GM23338 (cell line): Measurements from ENCODE around the gene LYPD5. TPM values are rescaled to one million over a fixed set of nuclear protein-coding genes. Genes with fewer than 3 reads are reported as not detected.

Experiments used
- ATAC-seq: fragments of 200-7000 bp; cut with Tn5 transposase; 3 replicates; pipeline ENCODE4 v1.9.1; 2020
- DNase-seq: peaks from one replicate; pipeline ENCODE4 v3.0.0-alpha.2; 2015; ENCODE audit warnings: low spot score
- H2AFZ ChIP-seq: fragments of 200-600 bp; sonication (generic); 2 replicates; pipeline ENCODE4 v1.8.0; 2016; ENCODE audit warnings: antibody characterized with exemption, mild to moderate bottlenecking, moderate library complexity
- H3F3A ChIP-seq: fragments of 200-600 bp; sonication (generic); replicated peaks from 2 replicates; pipeline ENCODE4 v1.8.0; 2017; ENCODE audit warnings: antibody characterized with exemption, mixed run types, low read depth
- H3K27ac ChIP-seq: fragments of 200-600 bp; sonication (generic); 2 replicates; pipeline ENCODE4 v1.6.1; 2016; ENCODE audit warnings: low read depth
- H3K27me3 ChIP-seq: fragments of 200-600 bp; sonication (generic); 2 replicates; pipeline ENCODE4 v1.8.0; 2016; ENCODE audit warnings: mild to moderate bottlenecking, mixed run types, moderate library complexity; ENCODE audit not compliant: insufficient read depth
- H3K36me3 ChIP-seq: fragments of 200-600 bp; sonication (generic); 2 replicates; pipeline ENCODE4 v1.8.0; 2016; ENCODE audit warnings: mild to moderate bottlenecking; ENCODE audit not compliant: insufficient read depth
- H3K4me1 ChIP-seq: fragments of 200-600 bp; sonication (generic); 2 replicates; pipeline ENCODE4 v1.8.0; 2016; ENCODE audit warnings: mild to moderate bottlenecking, moderate library complexity; ENCODE audit not compliant: insufficient read depth
- H3K4me2 ChIP-seq: fragments of 200-600 bp; sonication (generic); 2 replicates; pipeline ENCODE4 v1.7.1; 2017; ENCODE audit warnings: mixed run types
- H3K4me3 ChIP-seq: fragments of 200-600 bp; sonication (generic); 2 replicates; pipeline ENCODE4 v1.6.1; 2016; ENCODE audit warnings: mixed run types
- H3K79me2 ChIP-seq: fragments of 200-600 bp; sonication (generic); replicated peaks from 2 replicates; pipeline ENCODE4 v1.8.0; 2017; ENCODE audit warnings: mild to moderate bottlenecking; ENCODE audit not compliant: insufficient read depth
- H3K9me2 ChIP-seq: fragments of 200-600 bp; sonication (generic); 2 replicates; pipeline ENCODE4 v1.8.0; 2017; ENCODE audit not compliant: insufficient read depth
- H4K20me1 ChIP-seq: fragments of 200-600 bp; sonication (generic); replicated peaks from 2 replicates; pipeline ENCODE4 v1.8.0; 2017; ENCODE audit warnings: mild to moderate bottlenecking; ENCODE audit not compliant: insufficient read depth
- H3K27ac Mint-ChIP-seq: 2 replicates; pipeline ENCODE4 v1.8.0; 2020; ENCODE audit warnings: inconsistent platforms, mild to moderate bottlenecking, moderate library complexity, mixed read lengths
- H3K27me3 Mint-ChIP-seq: 3 replicates; pipeline ENCODE4 v1.8.0; 2022; ENCODE audit warnings: low read depth, mild to moderate bottlenecking, moderate library complexity, mixed read lengths, inconsistent platforms; ENCODE audit not compliant: insufficient read depth, poor library complexity
- H3K36me3 Mint-ChIP-seq: 3 replicates; pipeline ENCODE4 v1.8.0; 2021; ENCODE audit warnings: low read depth, mild to moderate bottlenecking, inconsistent platforms, moderate library complexity, mixed read lengths
- H3K4me1 Mint-ChIP-seq: 3 replicates; pipeline ENCODE4 v1.8.0; 2020; ENCODE audit warnings: mild to moderate bottlenecking, inconsistent platforms, mixed read lengths
- H3K4me3 Mint-ChIP-seq: 3 replicates; pipeline ENCODE4 v1.8.0; 2021; ENCODE audit warnings: moderate library complexity, mild to moderate bottlenecking, inconsistent platforms, mixed read lengths
- H3K9me3 Mint-ChIP-seq: 3 replicates; pipeline ENCODE4 v1.8.0; 2020; ENCODE audit warnings: moderate library complexity, mild to moderate bottlenecking, inconsistent platforms, mixed read lengths
- CREB1 ChIP-seq: fragments of 250-450 bp; sonication (Bioruptor Pico); IDR thresholded peaks from 2 replicates; pipeline ENCODE4 v1.5.0; 2020; ENCODE audit warnings: low read depth, mild to moderate bottlenecking, moderate library complexity
- EZH2 ChIP-seq: fragments of 200-600 bp; sonication (generic); IDR thresholded peaks from one replicate; pipeline ENCODE4 v1.8.0; 2017; ENCODE audit warnings: antibody characterized with exemption, mild to moderate bottlenecking, low read depth; ENCODE audit not compliant: unreplicated experiment
- EZH2phosphoT487 ChIP-seq: fragments of 200-600 bp; sonication (generic); IDR thresholded peaks from one replicate; pipeline ENCODE4 v1.8.1; 2018; ENCODE audit warnings: antibody characterized with exemption; ENCODE audit not compliant: unreplicated experiment
- JUNB ChIP-seq: IDR thresholded peaks from one replicate; pipeline ENCODE4 v1.6.1; 2016; ENCODE audit warnings: antibody characterized with exemption; ENCODE audit not compliant: unreplicated experiment
- NANOG ChIP-seq: IDR thresholded peaks from 2 replicates; pipeline ENCODE4 v1.6.1; 2016; ENCODE audit warnings: antibody characterized with exemption, borderline replicate concordance
- POLR2AphosphoS5 ChIP-seq: IDR thresholded peaks from 2 replicates; pipeline ENCODE4 v1.6.1; 2016; ENCODE audit warnings: antibody characterized with exemption, low read depth
- STAT1 ChIP-seq: IDR thresholded peaks from one replicate; pipeline ENCODE4 v1.6.1; 2016; ENCODE audit warnings: antibody characterized with exemption; ENCODE audit not compliant: unreplicated experiment
- ZNF114 ChIP-seq: fragments of 250-450 bp; sonication (Bioruptor Pico); IDR thresholded peaks from 2 replicates; pipeline ENCODE4 v1.5.0; 2020; ENCODE audit warnings: mild to moderate bottlenecking, moderate library complexity
- ZNF331 ChIP-seq: fragments of 250-450 bp; sonication (Bioruptor Pico); IDR thresholded peaks from 2 replicates; pipeline ENCODE4 v1.5.0; 2020; ENCODE audit warnings: low read depth, mild to moderate bottlenecking, moderate library complexity
- polyA plus RNA-seq: library from polyadenylated mRNA; unstranded; fragments of >200 nt; fragmentation: Nextera tagmentation; extraction: Ambion mirVana; gene quantifications from 2 replicates; pipeline ENCODE4 v1.2.1, GENCODE V29; 2016
- total RNA-seq: library from RNA; depleted of rRNA; stranded (reverse); fragments of >200 nt; shearing (Covaris generic); gene quantifications from 2 replicates; pipeline ENCODE4 v1.2.3, GENCODE V29; 2014
- TF ChIP-seq, protein P1 (sequence below), 2 experiments: fragments of 200-600 bp in 1 of 2; sonication (generic) in 1 of 2; conservative IDR thresholded peaks; 2 replicates each; pipeline versions ENCODE4 v1.5.1 to v1.6.1; 2016 to 2017; ENCODE audit warnings: antibody characterized with exemption in 2 of 2, low read depth in 2 of 2, mild to moderate bottlenecking in 2 of 2, moderate library complexity in 1 of 2
- TF ChIP-seq, protein P2 (sequence below): IDR thresholded peaks from 2 replicates; pipeline ENCODE4 v1.6.1; 2016; ENCODE audit warnings: antibody characterized with exemption
- TF ChIP-seq, protein P3 (sequence below): fragments of 250-450 bp; sonication (Bioruptor Pico); IDR thresholded peaks from 2 replicates; pipeline ENCODE4 v1.5.0; 2020; ENCODE audit warnings: mild to moderate bottlenecking, moderate library complexity
- TF ChIP-seq, protein P4 (sequence below): IDR thresholded peaks from one replicate; pipeline ENCODE4 v1.6.1; 2018; ENCODE audit warnings: antibody characterized with exemption; ENCODE audit not compliant: unreplicated experiment

LYPD5 gene
- total and polyA plus RNA-seq, 2 experiments from 2014 or later = 1.1 to 1.5 TPM

DNA sequence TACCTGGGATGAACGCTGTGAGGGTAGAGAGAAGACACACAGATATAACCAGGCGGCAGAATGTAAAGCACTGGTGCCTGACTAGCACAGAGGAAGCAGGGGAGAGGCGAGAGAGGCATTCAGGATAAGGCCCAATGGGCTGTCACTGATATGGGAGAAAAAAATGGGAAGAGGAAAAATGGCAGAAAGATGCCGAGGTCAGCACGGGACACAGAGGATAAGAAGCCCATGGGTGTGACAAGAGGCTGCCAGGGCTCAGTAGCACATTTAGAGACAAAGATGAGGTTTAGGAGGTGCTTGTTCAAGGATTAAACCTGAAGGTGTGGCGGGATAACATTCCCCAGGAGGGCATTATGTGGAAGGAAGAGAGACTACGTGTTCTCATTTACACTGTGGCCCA is 53.1 kb downstream of the LYPD5 start:
- H3K4me3 Mint-ChIP-seq = no peak overlapping the region
- Histone ChIP-seq H3K79me2 (peaks cover 19% of the 10 kb centered on the region), H4K20me1 (no peaks in the 10 kb centered on the region; the same call in 1 of the 2 replicates), H3K4me2 (no peak overlapping the region), H3K27ac (no peak overlapping the region), H2AFZ (no peak overlapping the region), H3K9me2 (no peaks in the 10 kb centered on the region), H3K27me3 (no peaks in the 10 kb centered on the region), H3F3A (0 out of 2 replicates have a peak, but pooled peaks cover 3% of the 10 kb centered on the region), H3K4me1 (peaks cover 6% of the 10 kb centered on the region; the same call in 1 of the 2 replicates), H3K36me3 (peaks cover 3% of the 10 kb centered on the region; the same call in 1 of the 2 replicates), H3K4me3 (no peak overlapping the region)
- no peak for DNase-seq
- H3K27ac Mint-ChIP-seq = no peak overlapping the region
- H3K36me3 Mint-ChIP-seq = peaks cover 60% of the 10 kb centered on the region
- no peak for ATAC-seq
- no peaks in the 10 kb centered on the region for H3K9me3 Mint-ChIP-seq
- TF ChIP-seq EZH2 = no peak
- TF ChIP-seq, protein P1, sequence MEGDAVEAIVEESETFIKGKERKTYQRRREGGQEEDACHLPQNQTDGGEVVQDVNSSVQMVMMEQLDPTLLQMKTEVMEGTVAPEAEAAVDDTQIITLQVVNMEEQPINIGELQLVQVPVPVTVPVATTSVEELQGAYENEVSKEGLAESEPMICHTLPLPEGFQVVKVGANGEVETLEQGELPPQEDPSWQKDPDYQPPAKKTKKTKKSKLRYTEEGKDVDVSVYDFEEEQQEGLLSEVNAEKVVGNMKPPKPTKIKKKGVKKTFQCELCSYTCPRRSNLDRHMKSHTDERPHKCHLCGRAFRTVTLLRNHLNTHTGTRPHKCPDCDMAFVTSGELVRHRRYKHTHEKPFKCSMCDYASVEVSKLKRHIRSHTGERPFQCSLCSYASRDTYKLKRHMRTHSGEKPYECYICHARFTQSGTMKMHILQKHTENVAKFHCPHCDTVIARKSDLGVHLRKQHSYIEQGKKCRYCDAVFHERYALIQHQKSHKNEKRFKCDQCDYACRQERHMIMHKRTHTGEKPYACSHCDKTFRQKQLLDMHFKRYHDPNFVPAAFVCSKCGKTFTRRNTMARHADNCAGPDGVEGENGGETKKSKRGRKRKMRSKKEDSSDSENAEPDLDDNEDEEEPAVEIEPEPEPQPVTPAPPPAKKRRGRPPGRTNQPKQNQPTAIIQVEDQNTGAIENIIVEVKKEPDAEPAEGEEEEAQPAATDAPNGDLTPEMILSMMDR (conservative IDR thresholded peaks at IDR 0.05; ENCODE audit: low read depth in 2 of 2) = no peak
- no peak for TF ChIP-seq CREB1
- TF ChIP-seq POLR2AphosphoS5 = no peak
- no peak for TF ChIP-seq ZNF114 (CRISPR knock-in tag)
- TF ChIP-seq NANOG = no peak
- TF ChIP-seq STAT1 = no peak
- no peak for TF ChIP-seq ZNF331
- TF ChIP-seq, protein P2, sequence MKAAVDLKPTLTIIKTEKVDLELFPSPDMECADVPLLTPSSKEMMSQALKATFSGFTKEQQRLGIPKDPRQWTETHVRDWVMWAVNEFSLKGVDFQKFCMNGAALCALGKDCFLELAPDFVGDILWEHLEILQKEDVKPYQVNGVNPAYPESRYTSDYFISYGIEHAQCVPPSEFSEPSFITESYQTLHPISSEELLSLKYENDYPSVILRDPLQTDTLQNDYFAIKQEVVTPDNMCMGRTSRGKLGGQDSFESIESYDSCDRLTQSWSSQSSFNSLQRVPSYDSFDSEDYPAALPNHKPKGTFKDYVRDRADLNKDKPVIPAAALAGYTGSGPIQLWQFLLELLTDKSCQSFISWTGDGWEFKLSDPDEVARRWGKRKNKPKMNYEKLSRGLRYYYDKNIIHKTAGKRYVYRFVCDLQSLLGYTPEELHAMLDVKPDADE = no peak
- TF ChIP-seq JUNB = no peak
- TF ChIP-seq, protein P3, sequence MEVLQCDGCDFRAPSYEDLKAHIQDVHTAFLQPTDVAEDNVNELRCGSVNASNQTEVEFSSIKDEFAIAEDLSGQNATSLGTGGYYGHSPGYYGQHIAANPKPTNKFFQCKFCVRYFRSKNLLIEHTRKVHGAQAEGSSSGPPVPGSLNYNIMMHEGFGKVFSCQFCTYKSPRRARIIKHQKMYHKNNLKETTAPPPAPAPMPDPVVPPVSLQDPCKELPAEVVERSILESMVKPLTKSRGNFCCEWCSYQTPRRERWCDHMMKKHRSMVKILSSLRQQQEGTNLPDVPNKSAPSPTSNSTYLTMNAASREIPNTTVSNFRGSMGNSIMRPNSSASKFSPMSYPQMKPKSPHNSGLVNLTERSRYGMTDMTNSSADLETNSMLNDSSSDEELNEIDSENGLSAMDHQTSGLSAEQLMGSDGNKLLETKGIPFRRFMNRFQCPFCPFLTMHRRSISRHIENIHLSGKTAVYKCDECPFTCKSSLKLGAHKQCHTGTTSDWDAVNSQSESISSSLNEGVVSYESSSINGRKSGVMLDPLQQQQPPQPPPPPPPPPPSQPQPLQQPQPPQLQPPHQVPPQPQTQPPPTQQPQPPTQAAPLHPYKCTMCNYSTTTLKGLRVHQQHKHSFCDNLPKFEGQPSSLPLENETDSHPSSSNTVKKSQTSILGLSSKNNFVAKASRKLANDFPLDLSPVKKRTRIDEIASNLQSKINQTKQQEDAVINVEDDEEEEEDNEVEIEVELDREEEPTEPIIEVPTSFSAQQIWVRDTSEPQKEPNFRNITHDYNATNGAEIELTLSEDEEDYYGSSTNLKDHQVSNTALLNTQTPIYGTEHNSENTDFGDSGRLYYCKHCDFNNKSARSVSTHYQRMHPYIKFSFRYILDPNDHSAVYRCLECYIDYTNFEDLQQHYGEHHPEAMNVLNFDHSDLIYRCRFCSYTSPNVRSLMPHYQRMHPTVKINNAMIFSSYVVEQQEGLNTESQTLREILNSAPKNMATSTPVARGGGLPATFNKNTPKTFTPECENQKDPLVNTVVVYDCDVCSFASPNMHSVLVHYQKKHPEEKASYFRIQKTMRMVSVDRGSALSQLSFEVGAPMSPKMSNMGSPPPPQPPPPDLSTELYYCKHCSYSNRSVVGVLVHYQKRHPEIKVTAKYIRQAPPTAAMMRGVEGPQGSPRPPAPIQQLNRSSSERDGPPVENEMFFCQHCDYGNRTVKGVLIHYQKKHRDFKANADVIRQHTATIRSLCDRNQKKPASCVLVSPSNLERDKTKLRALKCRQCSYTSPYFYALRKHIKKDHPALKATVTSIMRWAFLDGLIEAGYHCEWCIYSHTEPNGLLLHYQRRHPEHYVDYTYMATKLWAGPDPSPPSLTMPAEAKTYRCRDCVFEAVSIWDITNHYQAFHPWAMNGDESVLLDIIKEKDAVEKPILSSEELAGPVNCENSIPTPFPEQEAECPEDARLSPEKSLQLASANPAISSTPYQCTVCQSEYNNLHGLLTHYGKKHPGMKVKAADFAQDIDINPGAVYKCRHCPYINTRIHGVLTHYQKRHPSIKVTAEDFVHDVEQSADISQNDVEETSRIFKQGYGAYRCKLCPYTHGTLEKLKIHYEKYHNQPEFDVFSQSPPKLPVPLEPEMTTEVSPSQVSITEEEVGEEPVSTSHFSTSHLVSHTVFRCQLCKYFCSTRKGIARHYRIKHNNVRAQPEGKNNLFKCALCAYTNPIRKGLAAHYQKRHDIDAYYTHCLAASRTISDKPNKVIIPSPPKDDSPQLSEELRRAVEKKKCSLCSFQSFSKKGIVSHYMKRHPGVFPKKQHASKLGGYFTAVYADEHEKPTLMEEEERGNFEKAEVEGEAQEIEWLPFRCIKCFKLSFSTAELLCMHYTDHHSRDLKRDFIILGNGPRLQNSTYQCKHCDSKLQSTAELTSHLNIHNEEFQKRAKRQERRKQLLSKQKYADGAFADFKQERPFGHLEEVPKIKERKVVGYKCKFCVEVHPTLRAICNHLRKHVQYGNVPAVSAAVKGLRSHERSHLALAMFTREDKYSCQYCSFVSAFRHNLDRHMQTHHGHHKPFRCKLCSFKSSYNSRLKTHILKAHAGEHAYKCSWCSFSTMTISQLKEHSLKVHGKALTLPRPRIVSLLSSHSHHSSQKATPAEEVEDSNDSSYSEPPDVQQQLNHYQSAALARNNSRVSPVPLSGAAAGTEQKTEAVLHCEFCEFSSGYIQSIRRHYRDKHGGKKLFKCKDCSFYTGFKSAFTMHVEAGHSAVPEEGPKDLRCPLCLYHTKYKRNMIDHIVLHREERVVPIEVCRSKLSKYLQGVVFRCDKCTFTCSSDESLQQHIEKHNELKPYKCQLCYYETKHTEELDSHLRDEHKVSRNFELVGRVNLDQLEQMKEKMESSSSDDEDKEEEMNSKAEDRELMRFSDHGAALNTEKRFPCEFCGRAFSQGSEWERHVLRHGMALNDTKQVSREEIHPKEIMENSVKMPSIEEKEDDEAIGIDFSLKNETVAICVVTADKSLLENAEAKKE (CRISPR knock-in tag) = no peak
- TF ChIP-seq EZH2phosphoT487 = no peak
- TF ChIP-seq, protein P4, sequence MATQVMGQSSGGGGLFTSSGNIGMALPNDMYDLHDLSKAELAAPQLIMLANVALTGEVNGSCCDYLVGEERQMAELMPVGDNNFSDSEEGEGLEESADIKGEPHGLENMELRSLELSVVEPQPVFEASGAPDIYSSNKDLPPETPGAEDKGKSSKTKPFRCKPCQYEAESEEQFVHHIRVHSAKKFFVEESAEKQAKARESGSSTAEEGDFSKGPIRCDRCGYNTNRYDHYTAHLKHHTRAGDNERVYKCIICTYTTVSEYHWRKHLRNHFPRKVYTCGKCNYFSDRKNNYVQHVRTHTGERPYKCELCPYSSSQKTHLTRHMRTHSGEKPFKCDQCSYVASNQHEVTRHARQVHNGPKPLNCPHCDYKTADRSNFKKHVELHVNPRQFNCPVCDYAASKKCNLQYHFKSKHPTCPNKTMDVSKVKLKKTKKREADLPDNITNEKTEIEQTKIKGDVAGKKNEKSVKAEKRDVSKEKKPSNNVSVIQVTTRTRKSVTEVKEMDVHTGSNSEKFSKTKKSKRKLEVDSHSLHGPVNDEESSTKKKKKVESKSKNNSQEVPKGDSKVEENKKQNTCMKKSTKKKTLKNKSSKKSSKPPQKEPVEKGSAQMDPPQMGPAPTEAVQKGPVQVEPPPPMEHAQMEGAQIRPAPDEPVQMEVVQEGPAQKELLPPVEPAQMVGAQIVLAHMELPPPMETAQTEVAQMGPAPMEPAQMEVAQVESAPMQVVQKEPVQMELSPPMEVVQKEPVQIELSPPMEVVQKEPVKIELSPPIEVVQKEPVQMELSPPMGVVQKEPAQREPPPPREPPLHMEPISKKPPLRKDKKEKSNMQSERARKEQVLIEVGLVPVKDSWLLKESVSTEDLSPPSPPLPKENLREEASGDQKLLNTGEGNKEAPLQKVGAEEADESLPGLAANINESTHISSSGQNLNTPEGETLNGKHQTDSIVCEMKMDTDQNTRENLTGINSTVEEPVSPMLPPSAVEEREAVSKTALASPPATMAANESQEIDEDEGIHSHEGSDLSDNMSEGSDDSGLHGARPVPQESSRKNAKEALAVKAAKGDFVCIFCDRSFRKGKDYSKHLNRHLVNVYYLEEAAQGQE = no peak
- H3K4me1 Mint-ChIP-seq = peaks cover 4% of the 10 kb centered on the region; the same call in 2 of the 3 replicates
- peaks cover 7% of the 10 kb centered on the region for H3K27me3 Mint-ChIP-seq
